SJCRH30 (cell line): ENCODE data around the gene RRAD. TPM values are rescaled to one million over a fixed set of nuclear protein-coding genes. Genes with fewer than 3 reads are reported as not detected.

Experiments used
- DNase-seq, 2 experiments: peaks; one replicate each; pipeline ENCODE4 v3.0.0-alpha.2; 2015 to 2020
- H3K27ac ChIP-seq: fragments of 250-450 bp; sonication (Bioruptor Pico); 2 replicates; pipeline ENCODE4 v1.5.1; 2020; ENCODE audit warnings: mild to moderate bottlenecking, moderate library complexity
- H3K27me3 ChIP-seq: fragments of 250-450 bp; sonication (Bioruptor Pico); 2 replicates; pipeline ENCODE4 v1.5.1; 2020; ENCODE audit warnings: mild to moderate bottlenecking, moderate library complexity
- H3K36me3 ChIP-seq: fragments of 250-450 bp; sonication (Bioruptor Pico); 2 replicates; pipeline ENCODE4 v1.5.1; 2020; ENCODE audit warnings: mild to moderate bottlenecking, moderate library complexity
- H3K4me1 ChIP-seq: fragments of 250-450 bp; sonication (Bioruptor Pico); 2 replicates; pipeline ENCODE4 v1.5.1; 2020; ENCODE audit warnings: mild to moderate bottlenecking, moderate library complexity
- H3K4me3 ChIP-seq: fragments of 250-450 bp; sonication (Bioruptor Pico); 2 replicates; pipeline ENCODE4 v1.5.1; 2020; ENCODE audit warnings: mild to moderate bottlenecking, moderate library complexity
- H3K9me3 ChIP-seq: fragments of 250-450 bp; sonication (Bioruptor Pico); replicated peaks from 2 replicates; pipeline ENCODE4 v1.5.1; 2020; ENCODE audit warnings: mild to moderate bottlenecking, moderate library complexity
- total RNA-seq: library from RNA; depleted of rRNA; stranded (reverse); fragments of >200 nt; shearing (Covaris generic); gene quantifications from 2 replicates; pipeline ENCODE4 v1.2.3, GENCODE V29; 2014; rRNA removed

RRAD gene
- total RNA-seq, 1 experiment from 2014 or later = 0.49 TPM

- no peaks in the 10 kb centered on the region for H3K9me3 ChIP-seq
- no peak overlapping the region for H3K4me3 ChIP-seq
- peaks cover 16% of the 10 kb centered on the region for H3K4me1 ChIP-seq
- H3K36me3 ChIP-seq = peaks cover 16% of the 10 kb centered on the region
- H3K27ac ChIP-seq = no peak overlapping the region
- H3K27me3 ChIP-seq = no peaks in the 10 kb centered on the region
- DNase-seq = no peak
These were observed 43.3 kb downstream of the RRAD start for GRCh38 chr16:66881964-66882508.

GRCh38 chr16:66881560-66881959 is 43.8 kb downstream of the RRAD start:
- Histone ChIP-seq H3K4me3 (peak overlapping the region; percentile 69), H3K4me1 (peaks cover 16% of the 10 kb centered on the region), H3K36me3 (peaks cover 16% of the 10 kb centered on the region), H3K9me3 (no peaks in the 10 kb centered on the region), H3K27ac (no peak overlapping the region), H3K27me3 (no peaks in the 10 kb centered on the region)
- DNase-seq = no peak

GRCh38 chr16:66881014-66881417 is 44.3 kb downstream of the RRAD start:
- H3K4me3 ChIP-seq = peak overlapping the region; percentile 69
- H3K27me3 ChIP-seq = no peaks in the 10 kb centered on the region
- no peaks in the 10 kb centered on the region for H3K9me3 ChIP-seq
- no peak for DNase-seq
- peaks cover 13% of the 10 kb centered on the region for H3K36me3 ChIP-seq
- peaks cover 16% of the 10 kb centered on the region for H3K4me1 ChIP-seq
- H3K27ac ChIP-seq = peak overlapping the region; percentile 7; the same call in 1 of the 2 replicates

- H3K9me3 ChIP-seq = no peaks in the 10 kb centered on the region
- H3K27ac ChIP-seq = peak within 1 kb of the TSS; percentile 7
- peak; percentile 99 for DNase-seq
- peaks cover 9% of the 10 kb centered on the region for H3K36me3 ChIP-seq
- no peaks in the 10 kb centered on the region for H3K27me3 ChIP-seq
- H3K4me1 ChIP-seq = peaks cover 20% of the 10 kb centered on the region
- peak within 1 kb of the TSS; percentile 69 for H3K4me3 ChIP-seq
These were observed 44.9 kb downstream of the RRAD start, which contains the start of gene PDP2 for GRCh38 chr16:66880288-66881013. PDP2 (plus strand) TSS chr16:66880515; CDS start chr16:66884285, 3,770 bp downstream.

GRCh38 chr16:66878067-66878466 is 47.3 kb downstream of the RRAD start:
- H3K36me3 ChIP-seq = no peaks in the 10 kb centered on the region
- H3K27me3 ChIP-seq = no peaks in the 10 kb centered on the region
- DNase-seq = peak; percentile 44 to 52
- peaks cover 32% of the 10 kb centered on the region for H3K4me1 ChIP-seq
- peak overlapping the region; percentile 22; the same call in 1 of the 2 replicates for H3K27ac ChIP-seq
- H3K4me3 ChIP-seq = no peak overlapping the region
- no peaks in the 10 kb centered on the region for H3K9me3 ChIP-seq

- peak overlapping the region; percentile 9 for H3K4me3 ChIP-seq
- H3K4me1 ChIP-seq = peaks cover 26% of the 10 kb centered on the region
- peak overlapping the region; percentile 44 for H3K27ac ChIP-seq
- H3K27me3 ChIP-seq = no peaks in the 10 kb centered on the region
- peak; percentile 87 to 94 for DNase-seq
- H3K9me3 ChIP-seq = no peaks in the 10 kb centered on the region
- H3K36me3 ChIP-seq = no peaks in the 10 kb centered on the region
These were observed 51.1 kb downstream of the RRAD start for GRCh38 chr16:66874079-66874775.

GRCh38 chr16:66873685-66874055 is 51.7 kb downstream of the RRAD start:
- H3K36me3 ChIP-seq = no peaks in the 10 kb centered on the region
- H3K27me3 ChIP-seq = no peaks in the 10 kb centered on the region
- peaks cover 26% of the 10 kb centered on the region for H3K4me1 ChIP-seq
- H3K4me3 ChIP-seq = no peak overlapping the region
- no peaks in the 10 kb centered on the region for H3K9me3 ChIP-seq
- DNase-seq = no peak
- no peak overlapping the region for H3K27ac ChIP-seq

- peak overlapping the region; percentile 28 for H3K4me3 ChIP-seq
These were observed 52.2 kb downstream of the RRAD start for GRCh38 chr16:66872943-66873684.

GRCh38 chr16:66872559-66872942 is 52.8 kb downstream of the RRAD start:
- H3K9me3 ChIP-seq = no peaks in the 10 kb centered on the region
- no peak for DNase-seq
- H3K4me3 ChIP-seq = peak overlapping the region; percentile 28
- peaks cover 16% of the 10 kb centered on the region for H3K4me1 ChIP-seq
- no peak overlapping the region for H3K27ac ChIP-seq
- no peaks in the 10 kb centered on the region for H3K36me3 ChIP-seq
- H3K27me3 ChIP-seq = no peaks in the 10 kb centered on the region

More at GRCh38 chr16:66872943-66873684, 52.2 kb downstream of the RRAD start:
- no peaks in the 10 kb centered on the region for H3K9me3 ChIP-seq
- no peaks in the 10 kb centered on the region for H3K27me3 ChIP-seq
- no peak overlapping the region for H3K27ac ChIP-seq
- H3K4me1 ChIP-seq = peaks cover 20% of the 10 kb centered on the region
- peak; percentile 93 to 94 for DNase-seq
- no peaks in the 10 kb centered on the region for H3K36me3 ChIP-seq

GRCh38 chr16:66871840-66872239 is 53.5 kb downstream of the RRAD start:
- H3K9me3 ChIP-seq = no peaks in the 10 kb centered on the region
- H3K36me3 ChIP-seq = no peaks in the 10 kb centered on the region
- H3K27me3 ChIP-seq = no peaks in the 10 kb centered on the region
- H3K27ac ChIP-seq = no peak overlapping the region
- peaks cover 16% of the 10 kb centered on the region for H3K4me1 ChIP-seq
- H3K4me3 ChIP-seq = no peak overlapping the region
- no peak for DNase-seq

Other genes starting within 250 kb of the RRAD start
- gene CMTM4, start 228.8 kb downstream of the RRAD start, total RNA-seq = 27.3 and 29.4 TPM in 2 replicates
- gene DYNC1LI2, start 173.9 kb downstream of the RRAD start, total RNA-seq = 131 and 158 TPM in 2 replicates
- gene TERB1, start 124.0 kb downstream of the RRAD start, total RNA-seq = not detected in 2 replicates
- gene NAE1, start 94.6 kb downstream of the RRAD start, total RNA-seq = 168 and 195 TPM in 2 replicates
- not detected in 2 replicates for gene CA7, start 81.1 kb downstream of the RRAD start, total RNA-seq
- 13.8 and 18.1 TPM in 2 replicates for gene PDP2, start 45.0 kb downstream of the RRAD start, total RNA-seq
- not detected in 2 replicates for gene CDH16, start 6.7 kb downstream of the RRAD start, total RNA-seq
- 135 and 146 TPM in 2 replicates for gene CIAO2B, start 8.9 kb upstream of the RRAD start, total RNA-seq
- gene CES2, start 10.0 kb upstream of the RRAD start, total RNA-seq = 25.2 and 25.7 TPM in 2 replicates
- gene CES3, start 35.7 kb upstream of the RRAD start, total RNA-seq = 0.08 TPM in 2 replicates
- not detected in 2 replicates for gene CES4A, start 63.1 kb upstream of the RRAD start, total RNA-seq
- 136 and 151 TPM in 2 replicates for gene CBFB, start 103.6 kb upstream of the RRAD start, total RNA-seq
- gene PHAF1, start 184.4 kb upstream of the RRAD start, total RNA-seq = 39.5 and 45.2 TPM in 2 replicates
- gene B3GNT9, start 225.5 kb upstream of the RRAD start, total RNA-seq = 13.1 and 14.6 TPM in 2 replicates
- gene TRADD, start 234.4 kb upstream of the RRAD start, total RNA-seq = 4.8 and 6.1 TPM in 2 replicates
- gene FBXL8, start 234.4 kb upstream of the RRAD start, total RNA-seq = 4.0 and 5.7 TPM in 2 replicates
- gene HSF4, start 239.2 kb upstream of the RRAD start, total RNA-seq = 2.8 and 4.9 TPM in 2 replicates
- 13.3 and 14.1 TPM in 2 replicates for gene NOL3, start 245.0 kb upstream of the RRAD start, total RNA-seq